ENCODE data around the gene KRTAP5-6.

KRTAP5-6 gene

DNA sequence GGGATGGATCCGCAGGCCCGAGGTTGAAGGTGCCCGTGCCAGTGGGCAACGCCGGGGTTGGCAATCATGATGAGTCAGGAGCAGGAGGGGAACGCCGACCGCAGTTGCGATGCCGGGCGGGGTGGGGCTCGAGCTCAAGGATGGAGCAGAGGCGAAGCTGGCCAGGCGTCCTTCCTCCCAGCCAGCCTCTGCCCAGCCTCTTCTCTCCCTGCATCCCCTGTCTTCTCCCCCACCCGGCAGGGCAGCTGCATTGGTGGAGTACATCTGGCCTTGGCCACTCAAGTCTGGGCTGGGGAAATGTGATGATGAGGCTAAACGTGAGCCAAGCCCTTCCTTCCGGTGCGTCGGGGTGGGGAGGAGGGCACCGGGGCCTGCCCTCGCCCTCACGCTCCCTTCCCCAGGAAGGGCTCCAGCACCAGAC lies 49.5 kb downstream of the KRTAP5-6 start:
- DNase-seq (ENCODE audit: extremely low read depth in 1 of 2, low read depth in 1 of 2), result no peak

DNA sequence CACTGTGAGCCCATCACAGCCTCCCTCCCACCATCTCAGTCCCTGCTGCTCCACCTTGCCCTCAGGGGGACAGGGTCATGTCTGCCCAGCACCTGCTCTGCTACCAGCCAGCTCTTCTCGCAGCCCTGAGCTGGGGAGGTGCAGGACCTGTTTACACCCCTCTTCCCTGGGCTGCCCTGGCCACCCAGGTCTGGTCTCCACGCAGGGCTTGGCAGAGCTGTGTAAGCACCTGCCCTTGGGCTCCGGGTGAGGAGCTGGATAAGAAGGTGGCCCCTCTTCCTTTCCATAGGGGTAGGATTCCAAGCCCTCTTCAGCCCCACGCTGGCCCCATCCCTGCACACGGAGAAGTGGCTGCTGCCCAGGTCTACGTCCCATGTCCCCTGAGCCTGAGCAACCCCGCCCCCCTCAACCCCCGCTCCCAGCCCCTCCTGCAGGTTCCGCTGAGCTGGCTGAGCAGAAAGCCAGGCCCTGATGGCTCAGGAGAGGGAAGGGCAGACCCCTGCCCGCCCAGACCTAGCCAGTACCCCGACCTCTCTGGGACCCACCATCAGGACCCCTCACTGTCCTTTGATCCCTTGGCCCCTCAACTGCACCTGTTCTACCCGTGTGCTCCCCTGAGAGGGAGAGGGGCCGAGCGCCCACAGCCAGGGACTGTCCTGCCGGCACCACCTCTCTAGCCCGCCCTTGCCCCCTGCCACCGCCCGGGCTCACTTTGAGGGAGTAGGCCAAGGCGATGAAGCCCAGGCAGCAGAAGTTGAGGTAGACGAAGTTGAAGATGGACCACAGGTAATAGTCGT lies 50.2 kb downstream of the KRTAP5-6 start:
- no peak for DNase-seq (ENCODE audit: extremely low read depth in 1 of 2, low read depth in 1 of 2)

All from activated CD8-positive, alpha-beta memory T cell treated with anti-CD3 and anti-CD28 coated beads for 1 hour (primary cell).